GM15510 (cell line): ENCODE data around the gene PPP2R2C.

Source experiments
- POLR2A ChIP-seq: IDR thresholded peaks from 3 replicates; pipeline ENCODE4 v1.6.1; 2011; ENCODE audit warnings: borderline replicate concordance; ENCODE audit not compliant: insufficient read length; ENCODE audit errors: extremely low read depth

PPP2R2C gene

GRCh38 chr4:6322067-6322760, 150.2 kb downstream of the PPP2R2C start:
- no peak for TF ChIP-seq POLR2A

GRCh38 chr4:6321361-6321760, 151.1 kb downstream of the PPP2R2C start:
- no peak for TF ChIP-seq POLR2A

GRCh38 chr4:6320663-6321062, 151.8 kb downstream of the PPP2R2C start:
- no peak for TF ChIP-seq POLR2A

GRCh38 chr4:6319530-6320150, 152.8 kb downstream of the PPP2R2C start:
- no peak for TF ChIP-seq POLR2A

GRCh38 chr4:6318206-6318605, 154.2 kb downstream of the PPP2R2C start:
- no peak for TF ChIP-seq POLR2A

- TF ChIP-seq POLR2A = no peak
Measured at GRCh38 chr4:6316461-6317003, 155.9 kb downstream of the PPP2R2C start.

GRCh38 chr4:6313216-6313615, 159.2 kb downstream of the PPP2R2C start:
- TF ChIP-seq POLR2A = no peak

GRCh38 chr4:6309777-6310176, 162.6 kb downstream of the PPP2R2C start:
- TF ChIP-seq POLR2A = no peak

- no peak for TF ChIP-seq POLR2A
Measured at GRCh38 chr4:6308899-6309643, 163.3 kb downstream of the PPP2R2C start.

GRCh38 chr4:6307891-6308290, 164.5 kb downstream of the PPP2R2C start:
- TF ChIP-seq POLR2A = no peak

GRCh38 chr4:6307230-6307629, 165.2 kb downstream of the PPP2R2C start:
- no peak for TF ChIP-seq POLR2A

GRCh38 chr4:6306299-6306698, 166.1 kb downstream of the PPP2R2C start:
- TF ChIP-seq POLR2A = no peak

GRCh38 chr4:6303943-6304342, 168.5 kb downstream of the PPP2R2C start:
- TF ChIP-seq POLR2A = no peak

- no peak for TF ChIP-seq POLR2A
Measured at GRCh38 chr4:6302869-6303268, 169.5 kb downstream of the PPP2R2C start.

GRCh38 chr4:6301732-6302442, 170.5 kb downstream of the PPP2R2C start:
- no peak for TF ChIP-seq POLR2A

- TF ChIP-seq POLR2A = no peak
Measured at GRCh38 chr4:6301051-6301731, 171.2 kb downstream of the PPP2R2C start.
